Measurements from ENCODE around the gene MICAL2.

The MICAL2 gene

DNA sequence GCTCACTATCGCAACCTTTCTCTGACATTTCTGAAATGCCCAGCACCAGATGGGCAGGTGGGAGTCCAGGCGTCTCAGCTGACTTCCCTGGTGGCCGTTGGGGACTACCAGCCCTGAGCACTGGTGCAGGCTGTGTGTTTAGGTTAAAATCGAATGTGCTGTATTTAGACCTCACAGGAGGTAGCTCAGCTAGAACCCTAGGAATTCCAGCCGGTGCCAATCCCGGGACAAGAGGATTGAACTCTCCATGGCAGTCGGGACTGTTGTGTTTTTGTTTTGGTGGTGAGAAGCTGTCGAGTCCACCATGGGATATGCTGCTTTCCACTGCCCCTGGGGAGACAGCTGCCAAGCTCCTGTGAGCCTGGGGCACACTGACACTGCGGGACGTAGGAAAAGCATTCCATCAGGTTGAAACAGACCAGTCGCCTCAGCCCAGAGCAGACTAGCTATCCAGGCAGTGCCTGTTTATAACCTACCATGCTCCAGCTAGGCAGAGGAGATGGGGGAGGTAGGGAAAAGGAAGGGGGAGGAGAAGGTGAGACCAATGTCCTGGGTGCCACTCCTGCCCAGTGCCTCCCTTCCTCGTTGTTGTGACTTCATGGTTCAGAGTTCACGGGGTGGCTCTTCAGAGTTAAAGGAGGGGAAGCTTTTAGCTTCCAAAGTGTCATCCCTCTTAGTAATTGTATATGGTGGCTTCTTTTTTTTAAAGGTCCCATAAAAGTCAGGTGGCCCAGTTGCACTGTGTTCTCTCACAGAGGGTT lies 53.0 kb downstream of the MICAL2 start:
- Histone ChIP-seq H4K20me1 (ENCODE audit: insufficient read depth, low read length) (no peaks in the 10 kb centered on the region), H3K4me3 (ENCODE audit: low read length) (no peak overlapping the region), H3K9ac (ENCODE audit: low read length) (no peak overlapping the region), H3K4me2 (ENCODE audit: low read length) (no peak overlapping the region), H3K9me3 (ENCODE audit: insufficient read depth, low read length) (no peaks in the 10 kb centered on the region), H3K27me3 (ENCODE audit: low read depth, low read length) (no peaks in the 10 kb centered on the region), H3K4me1 (ENCODE audit: low read length) (peaks cover 20% of the 10 kb centered on the region), H3K79me2 (ENCODE audit: low read length) (no peaks in the 10 kb centered on the region), H3K36me3 (replicated peaks; ENCODE audit: low read depth, low read length) (no peaks in the 10 kb centered on the region), H2AFZ (ENCODE audit: low read depth, low read length) (no peak overlapping the region), H3K27ac (ENCODE audit: low read length) (no peak overlapping the region)
- TF ChIP-seq, protein P1, sequence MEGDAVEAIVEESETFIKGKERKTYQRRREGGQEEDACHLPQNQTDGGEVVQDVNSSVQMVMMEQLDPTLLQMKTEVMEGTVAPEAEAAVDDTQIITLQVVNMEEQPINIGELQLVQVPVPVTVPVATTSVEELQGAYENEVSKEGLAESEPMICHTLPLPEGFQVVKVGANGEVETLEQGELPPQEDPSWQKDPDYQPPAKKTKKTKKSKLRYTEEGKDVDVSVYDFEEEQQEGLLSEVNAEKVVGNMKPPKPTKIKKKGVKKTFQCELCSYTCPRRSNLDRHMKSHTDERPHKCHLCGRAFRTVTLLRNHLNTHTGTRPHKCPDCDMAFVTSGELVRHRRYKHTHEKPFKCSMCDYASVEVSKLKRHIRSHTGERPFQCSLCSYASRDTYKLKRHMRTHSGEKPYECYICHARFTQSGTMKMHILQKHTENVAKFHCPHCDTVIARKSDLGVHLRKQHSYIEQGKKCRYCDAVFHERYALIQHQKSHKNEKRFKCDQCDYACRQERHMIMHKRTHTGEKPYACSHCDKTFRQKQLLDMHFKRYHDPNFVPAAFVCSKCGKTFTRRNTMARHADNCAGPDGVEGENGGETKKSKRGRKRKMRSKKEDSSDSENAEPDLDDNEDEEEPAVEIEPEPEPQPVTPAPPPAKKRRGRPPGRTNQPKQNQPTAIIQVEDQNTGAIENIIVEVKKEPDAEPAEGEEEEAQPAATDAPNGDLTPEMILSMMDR (IDR thresholded peaks at IDR 0.05; ENCODE audit: low read depth, low read length): no peak
- no peak for TF ChIP-seq EZH2phosphoT487 (IDR thresholded peaks at IDR 0.05; ENCODE audit: low read depth)

DNA sequence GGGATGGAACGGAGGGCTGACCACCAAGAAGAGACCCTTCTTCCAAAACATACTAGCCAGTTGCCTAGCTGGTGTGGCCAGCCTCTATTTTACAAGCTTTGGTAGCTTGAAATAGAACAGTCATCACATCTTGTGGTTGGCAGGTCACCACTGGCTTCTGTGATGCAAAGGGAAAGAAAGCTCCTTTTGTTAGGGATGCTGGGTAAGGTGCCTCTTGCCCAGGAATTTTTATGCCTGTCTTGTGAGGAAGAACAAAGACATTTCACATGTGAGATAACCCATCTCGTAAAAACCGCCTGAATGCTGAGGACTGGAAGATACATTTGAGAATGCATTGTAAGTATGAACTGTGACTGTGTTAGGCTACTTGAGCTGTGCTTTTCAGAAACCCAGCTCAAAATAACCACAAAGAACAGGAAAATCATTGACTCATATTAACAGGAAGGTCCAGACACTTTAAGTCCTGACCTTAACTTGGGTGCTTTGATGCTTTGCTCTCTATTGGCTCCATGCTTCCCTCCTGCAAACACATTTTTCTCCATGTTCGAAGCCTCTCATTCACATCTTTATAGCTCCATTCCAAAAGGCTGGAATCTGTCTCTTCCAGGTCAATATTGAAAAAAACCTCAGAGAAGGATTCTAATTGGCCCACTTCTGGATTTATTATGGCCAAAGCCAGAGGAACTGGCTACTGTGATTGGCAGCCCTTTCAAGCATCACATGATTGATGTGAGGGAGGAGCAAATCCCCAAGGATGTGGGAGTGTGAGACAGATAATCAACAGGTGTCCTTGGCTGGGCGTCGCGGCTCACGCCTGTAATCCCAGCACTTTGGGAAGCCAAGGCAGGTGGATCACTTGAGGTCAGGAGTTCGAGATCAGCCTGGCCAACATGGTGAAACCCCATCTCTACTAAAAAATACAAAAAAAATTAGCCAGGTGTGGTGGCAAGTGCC lies 53.9 kb downstream of the MICAL2 start:
- no peak overlapping the region for H3K27ac ChIP-seq (ENCODE audit: low read length)
- H3K9ac ChIP-seq (ENCODE audit: low read length): no peak overlapping the region
- H3K36me3 ChIP-seq (replicated peaks; ENCODE audit: low read depth, low read length): no peaks in the 10 kb centered on the region
- H3K4me1 ChIP-seq (ENCODE audit: low read length): peaks cover 14% of the 10 kb centered on the region
- H3K4me3 ChIP-seq (ENCODE audit: low read length): no peak overlapping the region
- H3K4me2 ChIP-seq (ENCODE audit: low read length): no peak overlapping the region
- H4K20me1 ChIP-seq (ENCODE audit: insufficient read depth, low read length): no peaks in the 10 kb centered on the region
- H2AFZ ChIP-seq (ENCODE audit: low read depth, low read length): no peak overlapping the region
- TF ChIP-seq, protein P1 (IDR thresholded peaks at IDR 0.05; ENCODE audit: low read depth, low read length): no peak
- TF ChIP-seq EZH2phosphoT487 (IDR thresholded peaks at IDR 0.05; ENCODE audit: low read depth): no peak
- H3K9me3 ChIP-seq (ENCODE audit: insufficient read depth, low read length): no peaks in the 10 kb centered on the region
- H3K27me3 ChIP-seq (ENCODE audit: low read depth, low read length): no peaks in the 10 kb centered on the region
- no peaks in the 10 kb centered on the region for H3K79me2 ChIP-seq (ENCODE audit: low read length)

DNA sequence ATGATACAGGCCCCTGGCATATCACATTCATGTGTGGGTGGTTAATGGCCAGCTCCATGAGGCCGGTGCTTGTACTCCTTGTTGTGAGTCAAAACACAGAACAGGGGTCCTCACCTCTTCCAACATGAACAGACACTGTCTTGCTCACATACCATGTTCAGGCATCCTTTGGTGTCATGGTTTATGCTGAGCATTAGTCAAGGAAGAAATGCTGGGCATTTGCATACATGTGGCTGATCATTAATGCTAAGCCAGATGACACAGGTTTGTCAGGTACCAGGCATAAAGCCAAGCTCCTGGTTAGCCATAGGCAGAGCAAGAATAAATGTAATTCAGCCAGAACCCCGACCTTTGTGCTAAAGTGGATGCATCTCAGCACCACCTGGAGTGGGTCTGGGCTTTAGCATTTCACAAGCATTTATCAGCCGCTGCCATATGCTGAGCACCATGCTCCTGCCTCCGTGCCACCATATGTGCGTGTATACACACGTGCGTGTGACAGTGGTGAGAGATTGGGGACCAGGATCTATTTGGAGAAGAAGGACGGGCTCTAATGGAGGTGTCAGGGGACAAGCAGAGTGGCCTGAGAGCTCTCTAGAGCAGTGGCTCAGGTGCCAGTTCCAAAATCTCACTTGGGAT lies 55.0 kb downstream of the MICAL2 start:
- Histone ChIP-seq H3K36me3 (replicated peaks; ENCODE audit: low read depth, low read length) (no peaks in the 10 kb centered on the region), H3K79me2 (ENCODE audit: low read length) (no peaks in the 10 kb centered on the region), H3K27me3 (ENCODE audit: low read depth, low read length) (no peaks in the 10 kb centered on the region), H3K4me3 (ENCODE audit: low read length) (no peak overlapping the region), H3K9me3 (ENCODE audit: insufficient read depth, low read length) (no peaks in the 10 kb centered on the region), H3K27ac (ENCODE audit: low read length) (no peak overlapping the region), H4K20me1 (ENCODE audit: insufficient read depth, low read length) (no peaks in the 10 kb centered on the region), H3K9ac (ENCODE audit: low read length) (no peak overlapping the region), H3K4me1 (ENCODE audit: low read length) (peaks cover 5% of the 10 kb centered on the region), H3K4me2 (ENCODE audit: low read length) (no peak overlapping the region), H2AFZ (ENCODE audit: low read depth, low read length) (no peak overlapping the region)
- TF ChIP-seq, protein P1 (IDR thresholded peaks at IDR 0.05; ENCODE audit: low read depth, low read length): no peak
- TF ChIP-seq EZH2phosphoT487 (IDR thresholded peaks at IDR 0.05; ENCODE audit: low read depth): no peak
